Nephron progenitor cell (in vitro differentiated cells): ENCODE results near the gene PARVG.

Experiments
- DNase-seq: peaks from one replicate; pipeline ENCODE4 v3.0.0; 2021
- H3K27ac Mint-ChIP-seq: 2 replicates; pipeline ENCODE4 v1.8.0; 2021; ENCODE audit warnings: mild to moderate bottlenecking, moderate library complexity, mixed read lengths
- H3K27me3 Mint-ChIP-seq: 2 replicates; pipeline ENCODE4 v1.8.0; 2021; ENCODE audit warnings: mild to moderate bottlenecking, low read depth, mixed read lengths; ENCODE audit not compliant: poor library complexity
- H3K36me3 Mint-ChIP-seq: 2 replicates; pipeline ENCODE4 v1.8.0; 2021; ENCODE audit warnings: low read depth, mixed read lengths
- H3K4me1 Mint-ChIP-seq: 2 replicates; pipeline ENCODE4 v1.8.0; 2021; ENCODE audit warnings: mixed read lengths
- H3K4me3 Mint-ChIP-seq: 2 replicates; pipeline ENCODE4 v1.8.0; 2021; ENCODE audit warnings: mild to moderate bottlenecking, moderate library complexity, mixed read lengths
- H3K9me3 Mint-ChIP-seq: 2 replicates; pipeline ENCODE4 v1.8.0; 2021; ENCODE audit warnings: mild to moderate bottlenecking, moderate library complexity, mixed read lengths
- TF ChIP-seq, protein P1 (sequence below): fragments of 200-600 bp; sonication (generic); IDR thresholded peaks from 2 replicates; pipeline ENCODE4 v1.5.0; 2021; ENCODE audit warnings: antibody characterized with exemption

PARVG gene

DNA sequence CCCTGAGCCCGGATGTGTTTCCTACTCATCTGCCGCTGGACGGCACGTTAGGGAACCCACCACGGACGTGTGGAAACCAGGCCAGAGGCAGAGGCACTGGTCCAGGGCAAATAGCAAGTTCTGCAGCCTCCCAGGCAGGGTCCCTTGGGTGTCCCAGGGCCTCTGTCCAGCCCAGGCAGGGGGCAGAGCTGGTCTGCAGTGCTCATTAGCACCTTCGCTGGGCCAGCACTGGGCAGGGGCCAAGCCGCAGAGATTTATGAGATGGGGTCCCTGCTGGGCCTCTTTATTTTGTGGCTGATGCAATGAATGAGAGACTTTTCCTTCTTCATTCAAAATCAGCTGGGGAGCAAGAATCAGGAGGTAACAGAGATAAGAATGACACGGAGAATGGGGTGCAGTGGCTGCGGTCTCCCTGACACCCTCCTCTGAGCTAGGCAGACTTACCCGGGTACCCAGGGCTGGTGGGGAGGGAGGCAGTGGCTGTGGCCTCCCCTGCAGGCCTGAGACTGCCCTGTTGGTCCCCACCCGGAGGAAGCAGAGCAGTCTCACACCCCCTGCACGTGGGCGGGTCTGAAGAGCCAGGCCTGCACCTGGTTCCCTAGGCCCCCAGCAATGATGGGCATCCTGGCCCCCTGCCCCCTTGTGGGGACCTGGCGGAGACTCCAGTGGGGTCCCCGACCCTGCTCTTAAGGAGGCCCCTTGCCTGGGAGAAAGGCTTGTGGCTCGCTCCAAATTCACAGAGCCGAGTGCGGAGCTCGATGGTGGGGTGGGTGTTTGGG is 14.0 kb upstream of the PARVG start:
- Mint-ChIP-seq H3K27me3 (peaks cover 6% of the 10 kb centered on the region), H3K9me3 (no peaks in the 10 kb centered on the region), H3K4me1 (peaks cover 4% of the 10 kb centered on the region), H3K4me3 (no peak overlapping the region), H3K27ac (no peak overlapping the region), H3K36me3 (no peaks in the 10 kb centered on the region)
- DNase-seq = no peak
- TF ChIP-seq, protein P1, sequence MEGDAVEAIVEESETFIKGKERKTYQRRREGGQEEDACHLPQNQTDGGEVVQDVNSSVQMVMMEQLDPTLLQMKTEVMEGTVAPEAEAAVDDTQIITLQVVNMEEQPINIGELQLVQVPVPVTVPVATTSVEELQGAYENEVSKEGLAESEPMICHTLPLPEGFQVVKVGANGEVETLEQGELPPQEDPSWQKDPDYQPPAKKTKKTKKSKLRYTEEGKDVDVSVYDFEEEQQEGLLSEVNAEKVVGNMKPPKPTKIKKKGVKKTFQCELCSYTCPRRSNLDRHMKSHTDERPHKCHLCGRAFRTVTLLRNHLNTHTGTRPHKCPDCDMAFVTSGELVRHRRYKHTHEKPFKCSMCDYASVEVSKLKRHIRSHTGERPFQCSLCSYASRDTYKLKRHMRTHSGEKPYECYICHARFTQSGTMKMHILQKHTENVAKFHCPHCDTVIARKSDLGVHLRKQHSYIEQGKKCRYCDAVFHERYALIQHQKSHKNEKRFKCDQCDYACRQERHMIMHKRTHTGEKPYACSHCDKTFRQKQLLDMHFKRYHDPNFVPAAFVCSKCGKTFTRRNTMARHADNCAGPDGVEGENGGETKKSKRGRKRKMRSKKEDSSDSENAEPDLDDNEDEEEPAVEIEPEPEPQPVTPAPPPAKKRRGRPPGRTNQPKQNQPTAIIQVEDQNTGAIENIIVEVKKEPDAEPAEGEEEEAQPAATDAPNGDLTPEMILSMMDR = no peak

DNA sequence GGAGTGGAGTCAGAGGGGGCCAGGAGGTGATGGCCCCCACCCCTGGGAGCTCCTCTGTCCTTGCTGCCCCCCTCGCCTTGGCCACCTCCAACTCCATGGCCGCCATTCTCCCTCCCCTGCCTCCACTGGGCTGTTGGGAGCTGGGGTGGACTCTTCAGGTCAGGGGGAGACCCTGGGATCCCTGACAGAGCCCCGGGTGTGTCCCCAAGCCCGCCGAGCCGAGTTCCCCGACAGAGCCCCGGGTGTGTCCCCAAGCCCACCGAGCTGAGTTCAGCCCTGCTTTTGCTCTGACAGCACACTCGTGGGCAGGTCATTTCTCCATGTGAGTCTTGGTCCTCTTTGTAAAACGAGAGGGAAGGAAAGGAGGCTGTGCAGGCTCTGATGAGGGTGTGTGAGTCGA is 13.2 kb upstream of the PARVG start:
- no peaks in the 10 kb centered on the region for H3K9me3 Mint-ChIP-seq
- H3K4me3 Mint-ChIP-seq = no peak overlapping the region
- no peak for DNase-seq
- H3K4me1 Mint-ChIP-seq = peaks cover 12% of the 10 kb centered on the region
- peaks cover 6% of the 10 kb centered on the region for H3K27me3 Mint-ChIP-seq
- no peaks in the 10 kb centered on the region for H3K36me3 Mint-ChIP-seq
- H3K27ac Mint-ChIP-seq = no peak overlapping the region
- TF ChIP-seq, protein P1 = no peak

DNA sequence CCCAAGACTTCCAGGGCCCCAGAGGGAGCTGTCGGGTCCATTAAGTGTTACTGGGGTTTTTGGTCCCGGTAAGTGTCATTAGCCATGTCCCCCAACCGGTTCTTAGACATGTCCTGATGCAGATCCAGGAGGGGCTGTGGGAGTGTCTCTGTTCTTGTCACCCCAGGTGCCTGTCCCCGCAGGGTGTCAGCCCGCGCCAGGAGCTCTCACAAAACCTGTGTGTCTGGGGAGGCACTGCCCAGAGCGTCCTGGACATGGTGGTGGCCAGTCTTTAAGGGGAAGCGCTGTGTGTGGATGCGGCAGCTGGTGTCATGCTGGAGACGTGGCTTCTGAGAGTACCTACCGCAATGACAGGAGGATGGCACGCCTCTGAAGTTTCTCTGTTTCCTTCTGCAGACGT is 12.5 kb upstream of the PARVG start:
- Mint-ChIP-seq H3K27me3 (peaks cover 6% of the 10 kb centered on the region), H3K27ac (no peak overlapping the region), H3K36me3 (no peaks in the 10 kb centered on the region)

DNA sequence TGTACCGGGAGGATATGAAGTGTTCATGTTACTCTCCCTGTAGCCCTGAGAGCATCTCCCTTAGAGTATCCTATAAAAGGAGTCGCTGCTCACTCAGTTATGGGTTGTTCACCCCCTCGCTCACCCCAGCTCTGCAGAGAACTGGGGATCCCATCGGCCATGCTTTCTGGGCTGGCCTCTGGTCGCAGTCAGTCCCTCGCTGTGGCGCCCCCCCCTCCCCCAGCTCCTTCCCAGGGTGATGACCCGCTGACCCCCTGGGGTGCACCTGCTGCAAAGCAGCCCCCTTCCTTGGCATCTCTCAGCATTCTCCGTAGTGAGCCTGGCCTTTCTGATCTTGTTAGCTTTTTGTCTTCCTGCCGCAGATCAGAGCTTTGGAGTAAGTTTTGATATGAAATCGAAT is 10.3 kb upstream of the PARVG start:
- H3K4me3 Mint-ChIP-seq = no peak overlapping the region
- H3K9me3 Mint-ChIP-seq = no peaks in the 10 kb centered on the region
- no peaks in the 10 kb centered on the region for H3K36me3 Mint-ChIP-seq
- H3K27me3 Mint-ChIP-seq = peaks cover 6% of the 10 kb centered on the region
- DNase-seq = no peak
- TF ChIP-seq, protein P1 = no peak
- no peak overlapping the region for H3K27ac Mint-ChIP-seq
- peaks cover 15% of the 10 kb centered on the region for H3K4me1 Mint-ChIP-seq

More for the DNA sequence above, 12.5 kb upstream of the PARVG start:
- peaks cover 15% of the 10 kb centered on the region for H3K4me1 Mint-ChIP-seq
- DNase-seq = no peak
- H3K4me3 Mint-ChIP-seq = no peak overlapping the region
- no peaks in the 10 kb centered on the region for H3K9me3 Mint-ChIP-seq
- TF ChIP-seq, protein P1 = no peak

DNA sequence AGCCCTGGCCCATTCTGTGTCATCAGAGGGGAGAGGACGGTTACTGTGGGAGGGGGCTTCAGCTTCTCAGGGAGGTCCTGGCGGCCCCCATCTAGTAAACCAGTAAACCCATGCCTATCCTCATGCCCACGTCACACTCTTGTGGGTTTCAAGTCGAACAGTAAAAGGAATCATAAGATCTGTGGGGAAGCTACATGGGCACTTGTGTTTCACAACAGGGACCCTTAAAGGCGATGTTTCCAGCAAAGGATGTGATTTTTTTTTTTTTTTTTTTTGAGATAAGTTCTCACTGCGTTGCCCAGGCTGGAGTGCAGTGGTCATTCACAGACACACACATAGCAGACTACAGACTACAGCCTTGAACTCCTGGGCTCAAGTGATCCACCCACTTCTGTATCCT is 9.2 kb upstream of the PARVG start:
- H3K4me3 Mint-ChIP-seq = no peak overlapping the region
- H3K27me3 Mint-ChIP-seq = peaks cover 8% of the 10 kb centered on the region
- no peaks in the 10 kb centered on the region for H3K9me3 Mint-ChIP-seq
- no peak for DNase-seq
- H3K4me1 Mint-ChIP-seq = peaks cover 18% of the 10 kb centered on the region
- no peak overlapping the region for H3K27ac Mint-ChIP-seq
- no peaks in the 10 kb centered on the region for H3K36me3 Mint-ChIP-seq
- TF ChIP-seq, protein P1 = no peak
